Stimulated activated CD4-positive, alpha-beta T cell treated with anti-CD3 and anti-CD28 coated beads, Interleukin-4, amount 100 ng/mL, for 4 hours (primary cell): ENCODE data around the gene FKRP.

Experiments
- DNase-seq, 2 experiments: peaks; one replicate each; pipeline ENCODE4 v3.0.0-alpha.2; 2020

The FKRP gene

GRCh38 chr19:46719629-46720502 lies 26.0 kb upstream of the FKRP start:
- DNase-seq = no peak

GRCh38 chr19:46720503-46721239 lies 25.2 kb upstream of the FKRP start:
- DNase-seq = no peak

- no peak for DNase-seq
Observed at GRCh38 chr19:46721269-46722003, 24.4 kb upstream of the FKRP start.

GRCh38 chr19:46722004-46722380 lies 23.9 kb upstream of the FKRP start:
- no peak for DNase-seq

GRCh38 chr19:46722421-46723022 lies 23.3 kb upstream of the FKRP start:
- DNase-seq = no peak

GRCh38 chr19:46723023-46723461 lies 22.8 kb upstream of the FKRP start:
- DNase-seq = no peak

- DNase-seq = no peak
Observed at GRCh38 chr19:46723471-46723870, 22.4 kb upstream of the FKRP start.

GRCh38 chr19:46724468-46724867 lies 21.4 kb upstream of the FKRP start:
- DNase-seq = no peak

- DNase-seq = no peak
Observed at GRCh38 chr19:46725036-46725820, 20.6 kb upstream of the FKRP start.

- no peak for DNase-seq
Observed at GRCh38 chr19:46725859-46726393, 19.9 kb upstream of the FKRP start.

GRCh38 chr19:46726551-46726950 lies 19.3 kb upstream of the FKRP start:
- no peak for DNase-seq

GRCh38 chr19:46726971-46727501 lies 18.8 kb upstream of the FKRP start:
- no peak for DNase-seq

- DNase-seq = no peak
Observed at GRCh38 chr19:46727757-46728156, 18.1 kb upstream of the FKRP start.

GRCh38 chr19:46728208-46728607 lies 17.6 kb upstream of the FKRP start:
- no peak for DNase-seq

- DNase-seq = peak; percentile 68 to 84
Observed at GRCh38 chr19:46728693-46729339, 17.0 kb upstream of the FKRP start.

- DNase-seq = no peak
Observed at GRCh38 chr19:46729696-46730095, 16.2 kb upstream of the FKRP start.

- DNase-seq = no peak
Observed at GRCh38 chr19:46730187-46730586, 15.7 kb upstream of the FKRP start.

GRCh38 chr19:46730595-46730994 lies 15.3 kb upstream of the FKRP start:
- no peak for DNase-seq

- DNase-seq = no peak
Observed at GRCh38 chr19:46731007-46731501, 14.8 kb upstream of the FKRP start.

- no peak for DNase-seq
Observed at GRCh38 chr19:46731584-46731983, 14.3 kb upstream of the FKRP start.
